ENCODE measurements around the gene ZNF710. TPM values are rescaled to one million over a fixed set of nuclear protein-coding genes. Genes with fewer than 3 reads are reported as not detected.

Gene ZNF710
- total and polyA plus RNA-seq, 2 experiments from 2014 or later = 15.9 to 18.2 TPM

- H3K36me3 Mint-ChIP-seq (ENCODE audit: low read depth) = no peaks in the 10 kb centered on the region; the same call in 2 of the 3 replicates
These were observed 46.9 kb downstream of the ZNF710 start for GRCh38 chr15:90047956-90048575.

More at GRCh38 chr15:90047956-90048575, 46.9 kb downstream of the ZNF710 start:
- Histone ChIP-seq H3K27me3 (ENCODE audit: insufficient read depth) (no peaks in the 10 kb centered on the region), H3K27ac (ENCODE audit: low read depth) (no peak overlapping the region), H3K4me3 (no peak overlapping the region), H3K4me2 (no peak overlapping the region), H4K20me1 (replicated peaks; ENCODE audit: insufficient read depth) (no peaks in the 10 kb centered on the region; the same call in 1 of the 2 replicates), H3K36me3 (ENCODE audit: insufficient read depth) (no peaks in the 10 kb centered on the region), H3K4me1 (ENCODE audit: insufficient read depth) (no peaks in the 10 kb centered on the region; the same call in 1 of the 2 replicates), H2AFZ (no peak overlapping the region), H3K79me2 (replicated peaks; ENCODE audit: insufficient read depth) (no peaks in the 10 kb centered on the region; the same call in 1 of the 2 replicates), H3F3A (replicated peaks; ENCODE audit: low read depth) (no peaks in the 10 kb centered on the region), H3K9me2 (ENCODE audit: insufficient read depth) (no peaks in the 10 kb centered on the region)
- DNase-seq (ENCODE audit: low spot score) (no peak), ATAC-seq (no peak)
- Mint-ChIP-seq H3K9me3 (no peaks in the 10 kb centered on the region), H3K27ac (no peak overlapping the region), H3K27me3 (ENCODE audit: insufficient read depth, low read depth, poor library complexity) (peaks cover 8% of the 10 kb centered on the region), H3K4me1 (peaks cover 25% of the 10 kb centered on the region), H3K4me3 (no peak overlapping the region)
- TF ChIP-seq ETS1 (IDR thresholded peaks at IDR 0.05) (no peak), ZNF114 (CRISPR knock-in tag; IDR thresholded peaks at IDR 0.05) (no peak), STAT1 (IDR thresholded peaks at IDR 0.05; ENCODE audit: unreplicated experiment) (no peak), CREB1 (CRISPR knock-in tag; IDR thresholded peaks at IDR 0.05; ENCODE audit: low read depth) (no peak), POLR2AphosphoS5 (IDR thresholded peaks at IDR 0.05; ENCODE audit: low read depth) (no peak), NANOG (IDR thresholded peaks at IDR 0.05; ENCODE audit: borderline replicate concordance) (no peak), EZH2phosphoT487 (IDR thresholded peaks at IDR 0.05; ENCODE audit: unreplicated experiment) (no peak), ZNF462 (CRISPR knock-in tag; IDR thresholded peaks at IDR 0.05) (no peak), EZH2 (IDR thresholded peaks at IDR 0.05; ENCODE audit: low read depth, unreplicated experiment) (no peak), ZNF331 (CRISPR knock-in tag; IDR thresholded peaks at IDR 0.05; ENCODE audit: low read depth) (no peak), REST (IDR thresholded peaks at IDR 0.05; ENCODE audit: unreplicated experiment) (no peak), CTCF (conservative IDR thresholded peaks at IDR 0.05; ENCODE audit: low read depth in 2 of 2) (no peak), JUNB (IDR thresholded peaks at IDR 0.05; ENCODE audit: unreplicated experiment) (no peak)
